Measurements from ENCODE around the gene TAS2R42. TPM values are rescaled to one million over a fixed set of nuclear protein-coding genes. Genes with fewer than 3 reads are reported as not detected.

TAS2R42 gene, protein sequence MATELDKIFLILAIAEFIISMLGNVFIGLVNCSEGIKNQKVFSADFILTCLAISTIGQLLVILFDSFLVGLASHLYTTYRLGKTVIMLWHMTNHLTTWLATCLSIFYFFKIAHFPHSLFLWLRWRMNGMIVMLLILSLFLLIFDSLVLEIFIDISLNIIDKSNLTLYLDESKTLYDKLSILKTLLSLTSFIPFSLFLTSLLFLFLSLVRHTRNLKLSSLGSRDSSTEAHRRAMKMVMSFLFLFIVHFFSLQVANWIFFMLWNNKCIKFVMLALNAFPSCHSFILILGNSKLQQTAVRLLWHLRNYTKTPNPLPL
- not detected for total RNA-seq

DNA sequence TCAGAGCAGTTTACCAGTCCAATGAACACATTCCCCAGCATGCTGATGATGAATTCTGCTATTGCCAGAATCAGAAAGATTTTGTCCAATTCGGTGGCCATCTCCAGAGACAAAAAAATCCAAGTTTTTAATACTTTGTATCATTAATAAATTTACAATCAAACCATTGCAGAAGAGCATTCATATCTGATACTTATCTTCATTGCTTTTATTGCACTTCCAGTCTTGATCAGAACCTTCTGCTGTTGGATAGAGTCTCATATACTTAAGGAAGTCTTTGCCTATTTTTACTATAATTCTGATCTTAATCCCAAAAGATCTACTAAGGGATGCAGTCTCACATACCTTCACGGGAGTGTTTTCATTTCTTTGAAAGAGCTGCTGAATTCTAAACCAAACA lies at the start of gene TAS2R42:
Gene TAS2R42, minus strand, starts transcription at position 101 of the 400 bp plus-strand sequence. Its CDS starts 0 bp downstream, at position 101.
- intact Hi-C loops (cut with DNase I): no loop called here
- DNase-seq (ENCODE audit: low spot score) (no peak), ATAC-seq (no peak)

DNA sequence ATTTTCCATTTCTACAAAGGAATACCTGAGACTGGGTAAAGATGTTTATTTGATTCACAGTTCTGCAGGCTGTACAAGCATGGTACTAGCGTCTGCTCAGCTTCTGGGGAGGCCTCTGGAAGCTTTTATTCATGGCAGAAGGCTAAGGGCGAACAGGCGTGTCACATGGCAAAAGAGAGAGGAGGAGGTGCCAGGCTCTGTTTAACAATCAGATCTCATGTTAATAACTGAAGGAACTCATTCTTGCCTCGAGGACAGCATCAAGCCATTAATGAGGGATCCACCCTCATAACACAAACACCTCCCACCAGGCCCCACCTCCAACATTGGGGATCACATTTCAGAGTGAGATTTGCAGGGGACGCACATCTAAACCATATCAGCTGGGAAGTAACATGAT lies 46.8 kb upstream of the TAS2R42 start:
- intact Hi-C loops (cut with DNase I): no loop called here

DNA sequence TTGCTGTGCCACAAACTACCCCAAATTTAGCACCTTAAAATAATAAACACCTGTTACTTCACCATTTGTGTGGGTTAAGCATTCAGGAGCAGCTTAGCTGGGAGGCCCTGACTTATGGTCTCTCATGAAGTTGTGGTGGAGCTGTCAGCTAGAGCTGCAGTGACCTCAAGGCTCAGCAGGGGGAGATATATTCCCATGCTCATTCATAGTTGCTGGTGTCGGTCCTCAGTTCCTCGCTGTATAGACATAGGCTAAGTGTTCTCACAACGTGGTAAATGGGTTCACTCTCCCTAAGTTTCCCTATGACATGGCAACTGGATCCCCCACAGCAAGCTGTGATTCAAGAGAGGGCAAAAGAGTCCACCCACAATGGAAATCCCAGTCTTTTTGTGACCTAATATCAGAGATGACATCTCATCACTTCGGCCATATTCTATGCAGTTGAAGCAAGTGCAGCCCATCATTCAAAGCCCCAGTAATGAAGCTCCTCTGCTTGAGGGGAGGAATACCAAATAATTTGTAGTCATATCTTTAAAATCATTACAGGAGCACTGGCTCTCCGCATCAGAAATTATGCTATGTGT lies 41.7 kb upstream of the TAS2R42 start:
- DNase-seq (ENCODE audit: low spot score): no peak
- intact Hi-C loops (cut with DNase I): no loop called here
- ATAC-seq: no peak

More for the DNA sequence above, 46.8 kb upstream of the TAS2R42 start:
- no peak for DNase-seq (ENCODE audit: low spot score)
- no peak for ATAC-seq

DNA sequence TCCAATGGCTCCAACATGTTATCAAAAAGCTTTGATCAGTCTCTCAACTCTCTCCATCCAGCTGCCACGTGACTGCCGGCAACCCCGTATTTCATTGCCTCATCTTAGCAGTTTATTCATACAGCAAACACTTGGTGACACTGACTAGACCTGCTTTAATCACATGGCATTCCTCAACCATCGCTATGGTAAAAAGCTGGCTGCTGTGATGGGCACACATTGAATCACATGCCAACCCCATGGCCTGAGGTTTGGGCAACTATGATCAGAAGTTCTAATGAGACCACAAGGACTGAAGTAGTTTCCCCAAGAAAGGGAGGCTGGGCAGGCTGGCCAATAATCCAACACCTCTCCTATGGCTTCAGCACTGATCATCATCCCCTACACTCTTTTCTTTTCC lies 40.6 kb upstream of the TAS2R42 start:
- DNase-seq (ENCODE audit: low spot score) (no peak), ATAC-seq (no peak)
- intact Hi-C loops (cut with DNase I): no loop called here

DNA sequence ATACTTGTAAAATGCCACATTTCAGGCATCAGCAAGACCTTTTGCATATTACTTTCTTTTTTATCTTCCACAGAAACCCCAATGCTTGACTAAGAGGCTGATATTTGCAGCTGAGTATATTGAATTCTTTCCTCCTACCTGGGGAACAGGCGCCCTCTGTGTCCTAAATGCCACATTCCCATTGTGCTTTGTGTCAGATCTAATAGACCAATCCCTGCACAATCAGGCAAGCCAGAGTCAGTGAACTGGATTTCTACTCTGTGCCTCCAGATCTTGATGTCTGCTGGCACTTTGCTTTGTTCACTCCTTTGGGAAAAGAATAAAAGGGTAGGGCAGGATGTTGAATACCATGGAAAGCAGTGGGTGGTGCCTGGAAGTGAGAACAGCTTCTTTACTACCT lies 22.4 kb upstream of the TAS2R42 start:
- intact Hi-C loops (cut with DNase I): loop anchor here (10.0 kb wide), 1 partner anchor 434 kb away; no protein-coding TSS in a partner anchor
- DNase-seq (ENCODE audit: low spot score): no peak

DNA sequence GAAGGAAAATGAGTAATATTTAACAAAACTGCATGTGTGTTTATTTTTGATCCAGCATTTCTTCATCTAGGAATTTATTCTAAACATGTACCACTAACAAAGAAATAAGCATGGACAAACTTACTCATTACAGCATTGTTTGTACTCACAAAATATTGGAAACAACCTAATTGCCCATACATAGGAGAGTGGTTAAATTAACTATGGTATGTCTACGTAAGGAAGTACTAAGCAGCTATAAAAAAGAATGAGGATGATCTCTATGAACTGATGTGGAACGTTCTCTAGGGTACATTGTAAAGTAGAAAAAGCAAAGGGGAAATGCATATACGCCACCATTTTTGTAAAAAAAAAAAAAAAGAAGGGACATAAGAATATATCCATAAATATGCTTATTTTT lies 17.4 kb upstream of the TAS2R42 start:
- no peak for ATAC-seq
- no peak for DNase-seq (ENCODE audit: low spot score)
- intact Hi-C loops (cut with DNase I): loop anchor here (10.0 kb wide), 1 partner anchor 429 kb away; no protein-coding TSS in a partner anchor

More for the DNA sequence above, 22.4 kb upstream of the TAS2R42 start:
- ATAC-seq: no peak

DNA sequence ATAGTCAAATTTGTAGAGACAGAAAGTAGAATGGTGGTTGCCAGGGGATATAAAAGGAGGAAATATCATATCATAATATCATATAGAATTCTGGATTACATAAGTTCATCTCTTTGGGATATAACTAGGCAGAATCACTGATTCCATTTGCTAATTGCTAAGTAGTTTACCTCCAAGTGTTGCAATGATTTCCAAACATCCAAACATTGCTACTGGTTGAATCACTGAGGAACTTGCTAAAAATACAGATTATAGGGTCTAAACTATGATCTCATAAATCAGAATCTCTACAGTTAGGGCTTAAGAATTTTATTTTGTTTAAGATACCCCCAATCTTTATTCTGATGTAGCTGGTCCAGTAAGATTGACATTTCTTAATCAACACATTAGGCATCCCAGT lies 16.1 kb upstream of the TAS2R42 start:
- ATAC-seq: no peak
- DNase-seq (ENCODE audit: low spot score): no peak
- intact Hi-C loops (cut with DNase I): loop anchor here (10.0 kb wide), 1 partner anchor 428 kb away; no protein-coding TSS in a partner anchor

DNA sequence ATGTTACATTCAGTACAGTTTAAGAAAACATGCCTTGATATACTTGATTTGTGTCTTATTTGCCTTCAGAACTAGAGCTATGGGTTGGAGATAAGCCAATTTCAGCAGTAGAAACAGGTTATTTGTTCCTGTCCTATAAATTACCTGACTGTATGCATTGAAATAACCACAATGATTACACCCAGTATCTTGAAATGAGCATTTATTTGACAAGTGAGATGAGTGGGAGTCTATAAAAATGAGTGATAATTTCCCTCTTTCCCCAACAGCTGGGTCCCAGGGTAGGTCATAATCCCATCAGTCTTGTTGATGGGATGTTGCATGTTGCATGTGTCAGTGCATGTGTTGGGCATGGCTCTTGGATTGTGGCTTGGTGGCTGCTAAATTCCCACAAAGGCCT lies 3.7 kb downstream of the TAS2R42 start:
- no peak for DNase-seq (ENCODE audit: low spot score)
- intact Hi-C loops (cut with DNase I): no loop called here
- no peak for ATAC-seq

DNA sequence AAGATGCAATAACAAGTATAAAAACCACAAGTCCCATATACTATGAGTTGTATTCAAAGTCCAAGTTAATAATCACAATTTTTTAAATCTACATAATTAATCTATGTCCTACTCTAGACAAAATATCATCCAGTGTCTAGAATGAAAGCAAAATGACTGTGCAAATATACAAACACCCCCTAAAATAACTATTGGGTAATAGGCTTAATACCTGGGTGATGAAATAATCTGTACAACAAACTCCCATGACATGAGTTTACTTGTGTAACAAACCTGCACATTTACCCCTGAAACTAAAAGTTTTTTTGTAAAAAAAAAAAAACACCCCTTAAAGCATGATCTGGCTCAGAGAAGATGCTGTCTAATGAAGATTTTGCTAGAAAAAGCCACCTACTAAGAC lies 4.2 kb downstream of the TAS2R42 start:
- intact Hi-C loops (cut with DNase I): no loop called here
- no peak for ATAC-seq
- no peak for DNase-seq (ENCODE audit: low spot score)

DNA sequence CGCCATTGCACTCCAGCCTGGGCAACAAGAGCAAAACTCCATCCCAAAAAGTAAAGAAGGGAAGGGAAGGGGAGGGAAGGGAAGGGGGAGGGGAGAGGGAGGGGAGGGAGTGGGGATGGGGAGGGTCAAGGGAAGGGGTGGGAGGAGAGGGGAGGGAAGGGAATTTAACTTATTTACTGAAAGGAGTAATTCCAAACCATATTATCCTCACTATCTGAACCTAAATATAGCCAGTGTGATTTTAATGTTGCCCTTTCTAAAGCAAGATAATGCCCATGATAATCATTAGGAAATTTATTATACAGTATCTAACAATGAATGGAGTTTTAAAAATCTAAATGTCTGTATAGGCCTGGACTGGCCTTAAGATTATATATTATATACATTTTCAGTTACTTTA lies 8.5 kb downstream of the TAS2R42 start:
- intact Hi-C loops (cut with DNase I): no loop called here
- DNase-seq (ENCODE audit: low spot score) (no peak), ATAC-seq (no peak)

DNA sequence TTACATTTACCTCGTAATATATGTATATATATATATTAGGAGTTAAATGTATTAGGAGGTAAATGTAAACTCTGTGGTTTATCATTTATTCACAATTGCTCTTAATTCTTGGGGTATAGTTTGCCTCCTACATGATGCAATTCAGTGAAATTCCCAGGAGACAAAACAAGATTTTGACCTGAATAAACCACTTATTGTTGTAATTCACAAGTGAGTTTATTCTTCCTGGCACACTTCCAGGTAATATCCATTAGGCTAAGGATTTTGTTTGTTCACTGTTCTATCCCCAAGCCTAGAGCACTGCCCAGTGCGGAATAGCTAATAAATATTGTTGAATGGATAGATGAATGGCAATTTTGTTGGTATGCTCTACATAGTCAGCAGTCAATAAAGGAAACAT lies 12.7 kb downstream of the TAS2R42 start:
- ATAC-seq (no peak), DNase-seq (ENCODE audit: low spot score) (no peak)
- intact Hi-C loops (cut with DNase I): no loop called here

DNA sequence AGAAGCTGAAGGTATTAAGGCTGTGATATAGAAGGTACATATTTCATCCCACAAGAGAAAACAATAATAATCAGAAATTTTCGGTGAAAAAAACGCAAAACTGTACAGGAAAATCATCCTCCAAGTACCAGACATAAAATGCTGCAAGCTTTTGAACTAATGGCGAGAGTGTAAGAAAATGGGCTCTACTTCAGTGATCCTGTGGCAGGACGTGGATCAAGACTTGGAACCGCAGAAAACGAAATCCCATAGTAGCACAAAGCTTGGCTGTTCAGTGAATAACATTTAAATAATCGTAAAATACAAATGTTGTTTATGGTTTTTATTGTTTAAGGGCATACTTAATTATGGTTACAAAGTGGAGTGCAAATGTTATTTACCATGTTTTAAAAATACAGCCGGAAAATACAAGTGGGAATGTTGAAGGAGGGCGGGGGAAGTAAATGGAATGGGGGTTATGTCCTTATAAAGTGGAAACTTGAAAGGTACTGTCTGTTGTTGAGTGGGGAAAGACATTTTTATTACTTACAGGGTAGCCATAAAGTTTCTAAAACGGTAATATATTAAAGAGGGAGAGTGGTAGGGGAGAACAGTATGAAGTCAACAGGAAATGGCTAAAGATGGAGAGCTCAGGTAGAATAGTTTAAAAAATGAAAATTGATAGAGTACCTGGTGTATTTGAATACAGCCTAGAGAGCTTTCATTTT lies 14.6 kb downstream of the TAS2R42 start:
- ATAC-seq (no peak), DNase-seq (ENCODE audit: low spot score) (no peak)
- intact Hi-C loops (cut with DNase I): no loop called here

DNA sequence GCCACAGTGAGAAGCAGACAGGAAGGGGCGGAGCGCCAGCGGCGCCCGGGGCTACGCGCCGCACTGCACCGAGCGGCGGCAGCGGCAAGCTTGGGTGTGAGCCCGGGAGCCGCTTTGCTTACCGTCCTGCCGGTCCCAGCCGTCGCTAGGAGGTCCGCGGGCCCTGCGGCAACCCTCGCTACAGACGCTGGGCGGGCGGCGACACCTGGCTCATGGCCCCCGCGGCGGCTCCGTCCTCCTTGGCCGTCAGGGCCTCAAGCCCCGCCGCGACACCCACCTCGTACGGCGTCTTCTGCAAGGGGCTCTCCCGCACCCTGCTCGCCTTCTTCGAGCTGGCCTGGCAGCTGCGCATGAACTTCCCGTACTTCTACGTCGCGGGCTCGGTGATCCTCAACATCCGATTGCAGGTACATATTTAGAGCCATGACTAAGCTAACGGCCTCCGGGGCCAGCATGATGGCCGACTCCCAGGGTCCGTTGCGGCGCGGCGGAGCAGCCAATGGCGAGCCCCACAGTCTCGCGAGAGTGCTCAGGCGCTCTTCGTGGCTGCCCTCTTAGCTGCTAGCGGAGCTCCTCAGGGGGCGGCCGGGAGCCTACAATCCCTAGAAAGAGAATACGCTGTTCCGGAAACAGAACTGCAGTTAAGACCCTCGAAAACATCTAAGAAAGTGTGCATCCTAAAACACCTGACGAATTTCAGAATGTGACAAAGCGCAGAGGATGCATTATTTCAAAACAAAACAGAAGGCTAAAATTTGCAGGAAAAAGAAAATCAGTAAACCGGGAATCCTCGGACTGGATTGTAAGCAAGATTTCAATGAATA lies 15.4 kb downstream of the TAS2R42 start, which contains the start of gene SMIM10L1:
Gene SMIM10L1, plus strand, starts transcription at position 50 of the 824 bp plus-strand sequence. Its CDS starts 163 bp downstream, at position 213.
- peak; percentile 94 for DNase-seq (ENCODE audit: low spot score)
- intact Hi-C loops (cut with DNase I): no loop called here
- ATAC-seq: peak; percentile 100

DNA sequence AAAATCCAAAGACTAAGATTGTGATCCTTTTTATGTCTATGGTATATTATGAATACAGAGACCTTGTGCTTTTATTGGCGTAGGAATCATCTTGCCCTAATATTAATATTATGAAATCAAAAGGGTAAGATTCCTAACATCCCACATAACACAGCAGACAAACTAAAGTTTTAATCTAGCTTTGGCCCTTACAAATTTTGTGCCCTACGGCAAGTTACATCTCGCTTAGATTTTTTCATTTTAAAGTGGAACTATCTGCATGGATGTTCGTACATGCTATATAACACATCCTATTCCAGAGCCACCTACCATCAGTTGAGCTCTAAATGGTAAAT lies 16.0 kb downstream of the TAS2R42 start:
- ATAC-seq (no peak), DNase-seq (ENCODE audit: low spot score) (no peak)
- intact Hi-C loops (cut with DNase I): no loop called here

DNA sequence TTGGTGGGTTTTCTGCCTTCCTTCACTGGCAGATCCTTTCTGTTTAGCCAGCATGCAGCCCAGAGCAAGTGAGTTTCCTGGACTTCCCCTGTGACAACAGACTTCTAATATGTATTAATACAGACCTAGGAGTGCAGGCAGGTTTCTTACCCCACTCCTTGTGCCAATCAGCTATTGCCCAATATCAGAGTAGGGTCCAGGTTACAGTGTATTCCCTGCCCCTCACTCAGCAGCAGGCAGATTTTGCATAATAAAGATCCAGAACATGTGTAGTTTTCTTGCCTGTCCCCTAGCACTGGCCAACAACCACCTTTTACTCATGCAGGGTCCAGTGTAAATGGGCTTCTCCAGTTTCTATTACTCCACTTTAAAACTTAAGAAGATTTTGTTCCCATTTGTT lies 20.4 kb downstream of the TAS2R42 start:
- intact Hi-C loops (cut with DNase I): no loop called here
- DNase-seq (ENCODE audit: low spot score): no peak

DNA sequence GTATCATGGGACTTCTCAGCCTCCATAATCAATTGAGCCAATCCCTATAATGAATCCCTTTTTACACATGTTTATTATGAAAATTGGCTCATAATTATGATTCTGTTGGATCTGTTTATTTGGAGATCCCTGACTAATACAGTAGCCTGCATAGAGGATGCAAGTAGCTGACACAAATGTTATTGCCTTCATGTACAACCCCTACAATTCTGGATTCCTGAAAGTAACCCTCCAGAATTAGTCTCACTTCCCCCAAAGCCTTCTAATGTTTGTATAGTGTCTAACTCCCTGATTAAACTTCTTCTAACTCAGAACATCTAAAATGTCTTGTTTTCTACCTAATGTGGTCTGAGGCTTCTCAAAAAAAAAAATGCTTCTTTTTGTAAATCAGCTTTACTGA lies 22.4 kb downstream of the TAS2R42 start:
- DNase-seq (ENCODE audit: low spot score): no peak
- intact Hi-C loops (cut with DNase I): no loop called here
- ATAC-seq: no peak

More for the DNA sequence above, 20.4 kb downstream of the TAS2R42 start:
- ATAC-seq: no peak

DNA sequence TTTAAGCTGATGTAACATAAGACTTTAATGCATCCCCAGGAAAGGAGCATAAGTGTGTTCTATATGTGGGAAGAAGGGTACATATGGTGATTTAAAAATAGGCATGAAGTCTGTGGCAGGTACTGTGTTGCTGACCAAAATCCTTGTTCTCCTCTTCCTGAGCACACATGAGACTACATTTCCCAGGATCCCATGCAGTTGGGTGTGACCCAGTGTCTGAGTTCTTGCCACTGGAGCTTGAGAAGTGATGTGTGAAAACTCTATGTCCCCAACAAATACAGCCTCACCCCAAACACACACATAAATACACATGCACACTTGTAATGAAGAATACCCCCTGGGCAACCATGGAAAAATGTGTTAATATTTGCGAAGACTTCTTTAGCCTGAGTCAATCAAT lies 24.2 kb downstream of the TAS2R42 start:
- DNase-seq (ENCODE audit: low spot score) (no peak), ATAC-seq (no peak)
- intact Hi-C loops (cut with DNase I): no loop called here

DNA sequence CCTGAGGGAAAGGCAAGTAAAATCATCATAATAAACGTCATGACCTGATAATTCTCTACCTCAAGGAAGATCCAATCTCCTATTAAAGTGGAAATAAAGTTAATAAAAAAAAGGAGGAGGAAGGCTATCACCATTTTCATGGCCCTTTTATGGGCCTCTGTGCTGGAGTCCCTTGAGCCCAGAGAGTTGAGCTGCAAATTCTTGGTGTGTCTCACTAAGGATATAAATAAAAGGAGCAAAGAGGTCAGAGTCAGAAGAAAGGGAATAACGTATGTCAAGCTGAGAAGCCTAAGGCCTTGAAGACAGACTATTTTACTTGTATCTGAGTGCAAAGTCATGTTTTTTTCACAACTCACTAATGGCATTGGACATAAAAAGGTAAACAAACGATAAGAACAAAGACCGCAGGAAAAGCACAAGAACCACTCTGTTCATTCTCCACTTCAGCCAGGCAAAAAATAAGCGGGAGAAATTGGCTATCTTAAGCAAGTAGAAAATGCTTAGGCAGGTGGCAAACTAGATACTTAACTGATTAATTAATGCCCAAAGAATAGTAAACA lies 27.8 kb downstream of the TAS2R42 start:
- ATAC-seq (no peak), DNase-seq (ENCODE audit: low spot score) (no peak)
- intact Hi-C loops (cut with DNase I): no loop called here

DNA sequence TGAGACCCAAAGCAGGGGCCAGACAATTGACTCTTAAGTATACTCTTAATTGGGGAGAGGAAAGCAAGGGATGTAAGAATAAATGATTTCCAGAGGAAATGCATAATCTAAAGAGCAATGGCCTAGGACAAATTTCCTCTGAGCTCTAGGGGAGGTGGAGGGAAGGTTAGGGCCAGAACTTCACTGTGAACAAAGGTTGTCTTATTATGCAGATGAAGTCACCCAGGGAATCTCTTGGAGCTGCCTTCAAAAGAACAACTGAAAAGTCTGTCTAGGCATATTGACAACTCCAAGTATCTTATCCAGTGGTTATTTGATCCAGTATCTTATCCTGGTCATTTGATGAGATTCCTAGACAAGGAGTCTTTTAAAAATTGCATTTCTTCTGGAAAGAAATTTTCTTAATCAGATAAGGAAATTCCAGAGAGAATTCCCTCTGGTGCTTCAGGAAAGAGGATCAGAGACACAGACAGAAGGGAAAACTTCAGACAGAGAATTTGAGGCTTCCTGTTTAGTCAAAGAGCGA lies 32.3 kb downstream of the TAS2R42 start:
- ATAC-seq (no peak), DNase-seq (ENCODE audit: low spot score) (no peak)
- intact Hi-C loops (cut with DNase I): no loop called here
